Left lung (tissue), 10 donors: Measurements from ENCODE around the gene ANKRD10. TPM values are rescaled to one million over a fixed set of nuclear protein-coding genes. Genes with fewer than 3 reads are reported as not detected.

Experiments used
- ATAC-seq: fragments of 200-7000 bp; cut with Tn5 transposase; one replicate; pipeline ENCODE4 v1.9.1; 2020; ENCODE audit warnings: moderate library complexity
- DNase-seq, 4 donors: peaks; one replicate each; pipeline ENCODE4 v3.0.0-alpha.2; 2013 to 2020
- H3K27ac ChIP-seq, 2 donors: fragments of 200-600 bp; sonication (generic) in 1 of 2; one replicate each; pipeline versions ENCODE4 v1.5.0 to v1.8.0; 2020 to 2021
- H3K27me3 ChIP-seq, 2 donors: fragments of 200-600 bp; sonication (generic) in 1 of 2; one replicate each; pipeline versions ENCODE4 v1.5.0 to v1.8.0; 2020 to 2021
- H3K36me3 ChIP-seq, 2 donors: fragments of 200-600 bp; sonication (generic) in 1 of 2; one replicate each; pipeline versions ENCODE4 v1.5.0 to v1.8.0; 2020 to 2021
- H3K4me1 ChIP-seq, 2 donors: fragments of 200-600 bp; one replicate each; pipeline ENCODE4 v1.8.0; 2021
- H3K4me3 ChIP-seq, 2 donors: fragments of 200-600 bp; sonication (generic) in 1 of 2; one replicate each; pipeline versions ENCODE4 v1.5.0 to v1.8.0; 2020 to 2021; ENCODE audit warnings: mild to moderate bottlenecking in 1 of 2
- H3K9me3 ChIP-seq, 2 donors: fragments of 200-600 bp; sonication (generic) in 1 of 2; one replicate each; pipeline versions ENCODE4 v1.5.0 to v1.8.0; 2020 to 2021
- CTCF ChIP-seq, 2 donors: fragments of 200-600 bp; sonication (generic) in 1 of 2; IDR thresholded peaks; one replicate each; pipeline versions ENCODE4 v1.5.0 to v1.8.0; 2021; ENCODE audit warnings: antibody characterized with exemption in 2 of 2
- intact Hi-C, 2 donors: fragments of 100-400 bp; cut with DNase I; formaldehyde crosslinking; loops; one replicate each; pipeline versions ENCODE4 v1.11.2 to v1.14.2; 2022
- polyA plus RNA-seq, 6 donors: library from polyadenylated mRNA; unstranded; fragments of 120-200 nt; gene quantifications; one replicate each; pipeline ENCODE4 v1.2.1, GENCODE V29; 2013; ENCODE audit not compliant: insufficient read length in 6 of 6
- total RNA-seq, 2 donors: library from RNA; stranded (reverse); fragmentation: NEBNext Ultra II Directional; extraction: Animal tissue kit (Norgen Biotek cat#: 25700); gene quantifications; one replicate each; pipeline ENCODE4 v1.2.1, GENCODE V29; 2021
- donor health status: DM: no; HTN: yes; CAD: no.
- donor health status: DM: no; HTN: no; CAD: no.

Gene ANKRD10
- total and polyA plus RNA-seq, 8 donors: 101 to 489 (median 426) TPM

- Histone ChIP-seq H3K27ac (no peak overlapping the region), H3K36me3 (no peaks in the 10 kb centered on the region), H3K4me3 (no peak overlapping the region), H3K9me3 (no peaks in the 10 kb centered on the region), H3K4me1 (no peaks in the 10 kb centered on the region), H3K27me3 (peaks cover 9 to 43% of the 10 kb centered on the region in 2 donors)
- ATAC-seq (no peak), DNase-seq (no peak)
- intact Hi-C loops: no loop called here
- no peak for TF ChIP-seq CTCF (IDR thresholded peaks at IDR 0.05)
Measured at GRCh38 chr13:110923777-110924638, 9.1 kb upstream of the ANKRD10 start.

- intact Hi-C loops: no loop called here
- Histone ChIP-seq H3K27ac (no peak overlapping the region), H3K4me3 (no peak overlapping the region), H3K36me3 (no peaks in the 10 kb centered on the region), H3K27me3 (peaks cover 9 to 36% of the 10 kb centered on the region in 2 donors), H3K9me3 (no peaks in the 10 kb centered on the region), H3K4me1 (no peaks in the 10 kb centered on the region)
- TF ChIP-seq CTCF (IDR thresholded peaks at IDR 0.05): no peak
- DNase-seq (no peak), ATAC-seq (no peak)
Measured at GRCh38 chr13:110923086-110923485, 8.2 kb upstream of the ANKRD10 start.

GRCh38 chr13:110922506-110922905 lies 7.6 kb upstream of the ANKRD10 start:
- peaks cover 9 to 32% of the 10 kb centered on the region in 2 donors for H3K27me3 ChIP-seq
- no peak for TF ChIP-seq CTCF (IDR thresholded peaks at IDR 0.05)
- no peak overlapping the region for H3K4me3 ChIP-seq
- intact Hi-C loops: no loop called here
- DNase-seq (no peak), ATAC-seq (no peak)
- no peaks in the 10 kb centered on the region for H3K9me3 ChIP-seq
- H3K27ac ChIP-seq: no peak overlapping the region
- H3K4me1 ChIP-seq: no peaks in the 10 kb centered on the region
- no peaks in the 10 kb centered on the region for H3K36me3 ChIP-seq

GRCh38 chr13:110921695-110922094 lies 6.8 kb upstream of the ANKRD10 start:
- ATAC-seq (no peak), DNase-seq (no peak)
- Histone ChIP-seq H3K9me3 (no peaks in the 10 kb centered on the region), H3K27ac (no peak overlapping the region), H3K4me1 (peaks cover 4% of the 10 kb centered on the region in 2 donors), H3K27me3 (peaks cover 9 to 30% of the 10 kb centered on the region in 2 donors), H3K36me3 (no peaks in the 10 kb centered on the region), H3K4me3 (no peak overlapping the region)
- intact Hi-C loops: no loop called here
- TF ChIP-seq CTCF (IDR thresholded peaks at IDR 0.05): no peak

- Histone ChIP-seq H3K36me3 (no peaks in the 10 kb centered on the region), H3K27me3 (peaks cover 9 to 30% of the 10 kb centered on the region in 2 donors), H3K4me1 (peaks cover 9% of the 10 kb centered on the region in 2 donors), H3K4me3 (no peak overlapping the region), H3K27ac (no peak overlapping the region), H3K9me3 (no peaks in the 10 kb centered on the region)
- ATAC-seq (no peak), DNase-seq (no peak)
- intact Hi-C loops: no loop called here
- no peak for TF ChIP-seq CTCF (IDR thresholded peaks at IDR 0.05)
Measured at GRCh38 chr13:110921209-110921608, 6.3 kb upstream of the ANKRD10 start.
